ENCODE measurements around the gene CSMD2. TPM values are rescaled to one million over a fixed set of nuclear protein-coding genes. Genes with fewer than 3 reads are reported as not detected.

The CSMD2 gene
- total and polyA plus RNA-seq, 2 experiments from 2014 or later = 5.3 to 16.6 TPM

DNA sequence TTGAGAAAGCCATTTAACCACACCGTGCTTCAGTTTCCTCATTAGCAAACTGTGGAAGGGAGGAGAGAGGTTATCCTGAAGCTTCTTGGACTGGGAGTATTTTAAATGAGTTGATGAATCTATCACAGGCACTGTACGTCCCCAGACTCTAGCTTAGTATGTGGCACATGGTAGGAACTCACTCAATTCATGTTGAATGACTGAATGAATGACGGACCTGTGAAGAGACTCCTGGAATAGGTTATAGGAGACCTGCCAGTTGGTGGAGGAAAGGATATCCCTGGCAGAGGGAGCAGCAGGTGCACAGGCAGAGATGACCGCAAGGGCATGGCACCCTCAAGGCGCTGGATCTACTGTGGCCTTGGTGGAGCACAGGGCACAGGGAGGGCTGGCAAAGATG, 182.6 kb downstream of the CSMD2 start:
- ATAC-seq (no peak), DNase-seq (ENCODE audit: low spot score) (no peak)
- no peak overlapping the region for H3K4me2 ChIP-seq
- H3K79me2 ChIP-seq (replicated peaks; ENCODE audit: insufficient read depth) = 0 out of 2 replicates have a peak, but pooled peaks cover 2% of the 10 kb centered on the region
- no peak overlapping the region for H3K4me3 ChIP-seq
- peaks cover 10% of the 10 kb centered on the region for H3K27me3 Mint-ChIP-seq (ENCODE audit: insufficient read depth, low read depth, poor library complexity)
- no peaks in the 10 kb centered on the region for H3K9me3 Mint-ChIP-seq
- no peaks in the 10 kb centered on the region for H3K27me3 ChIP-seq (ENCODE audit: insufficient read depth)
- no peak overlapping the region for H3K4me3 Mint-ChIP-seq
- TF ChIP-seq, protein P1, sequence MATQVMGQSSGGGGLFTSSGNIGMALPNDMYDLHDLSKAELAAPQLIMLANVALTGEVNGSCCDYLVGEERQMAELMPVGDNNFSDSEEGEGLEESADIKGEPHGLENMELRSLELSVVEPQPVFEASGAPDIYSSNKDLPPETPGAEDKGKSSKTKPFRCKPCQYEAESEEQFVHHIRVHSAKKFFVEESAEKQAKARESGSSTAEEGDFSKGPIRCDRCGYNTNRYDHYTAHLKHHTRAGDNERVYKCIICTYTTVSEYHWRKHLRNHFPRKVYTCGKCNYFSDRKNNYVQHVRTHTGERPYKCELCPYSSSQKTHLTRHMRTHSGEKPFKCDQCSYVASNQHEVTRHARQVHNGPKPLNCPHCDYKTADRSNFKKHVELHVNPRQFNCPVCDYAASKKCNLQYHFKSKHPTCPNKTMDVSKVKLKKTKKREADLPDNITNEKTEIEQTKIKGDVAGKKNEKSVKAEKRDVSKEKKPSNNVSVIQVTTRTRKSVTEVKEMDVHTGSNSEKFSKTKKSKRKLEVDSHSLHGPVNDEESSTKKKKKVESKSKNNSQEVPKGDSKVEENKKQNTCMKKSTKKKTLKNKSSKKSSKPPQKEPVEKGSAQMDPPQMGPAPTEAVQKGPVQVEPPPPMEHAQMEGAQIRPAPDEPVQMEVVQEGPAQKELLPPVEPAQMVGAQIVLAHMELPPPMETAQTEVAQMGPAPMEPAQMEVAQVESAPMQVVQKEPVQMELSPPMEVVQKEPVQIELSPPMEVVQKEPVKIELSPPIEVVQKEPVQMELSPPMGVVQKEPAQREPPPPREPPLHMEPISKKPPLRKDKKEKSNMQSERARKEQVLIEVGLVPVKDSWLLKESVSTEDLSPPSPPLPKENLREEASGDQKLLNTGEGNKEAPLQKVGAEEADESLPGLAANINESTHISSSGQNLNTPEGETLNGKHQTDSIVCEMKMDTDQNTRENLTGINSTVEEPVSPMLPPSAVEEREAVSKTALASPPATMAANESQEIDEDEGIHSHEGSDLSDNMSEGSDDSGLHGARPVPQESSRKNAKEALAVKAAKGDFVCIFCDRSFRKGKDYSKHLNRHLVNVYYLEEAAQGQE (IDR thresholded peaks at IDR 0.05; ENCODE audit: unreplicated experiment) = no peak
- TF ChIP-seq EZH2phosphoT487 (IDR thresholded peaks at IDR 0.05; ENCODE audit: unreplicated experiment) (no peak), ZNF331 (CRISPR knock-in tag; IDR thresholded peaks at IDR 0.05; ENCODE audit: low read depth) (no peak), ZNF114 (CRISPR knock-in tag; IDR thresholded peaks at IDR 0.05) (no peak), JUNB (IDR thresholded peaks at IDR 0.05; ENCODE audit: unreplicated experiment) (no peak), POLR2AphosphoS5 (IDR thresholded peaks at IDR 0.05; ENCODE audit: low read depth) (no peak), EZH2 (IDR thresholded peaks at IDR 0.05; ENCODE audit: low read depth, unreplicated experiment) (no peak), NANOG (IDR thresholded peaks at IDR 0.05; ENCODE audit: borderline replicate concordance) (no peak), CREB1 (CRISPR knock-in tag; IDR thresholded peaks at IDR 0.05; ENCODE audit: low read depth) (no peak), STAT1 (IDR thresholded peaks at IDR 0.05; ENCODE audit: unreplicated experiment) (no peak)
- TF ChIP-seq, protein P2, sequence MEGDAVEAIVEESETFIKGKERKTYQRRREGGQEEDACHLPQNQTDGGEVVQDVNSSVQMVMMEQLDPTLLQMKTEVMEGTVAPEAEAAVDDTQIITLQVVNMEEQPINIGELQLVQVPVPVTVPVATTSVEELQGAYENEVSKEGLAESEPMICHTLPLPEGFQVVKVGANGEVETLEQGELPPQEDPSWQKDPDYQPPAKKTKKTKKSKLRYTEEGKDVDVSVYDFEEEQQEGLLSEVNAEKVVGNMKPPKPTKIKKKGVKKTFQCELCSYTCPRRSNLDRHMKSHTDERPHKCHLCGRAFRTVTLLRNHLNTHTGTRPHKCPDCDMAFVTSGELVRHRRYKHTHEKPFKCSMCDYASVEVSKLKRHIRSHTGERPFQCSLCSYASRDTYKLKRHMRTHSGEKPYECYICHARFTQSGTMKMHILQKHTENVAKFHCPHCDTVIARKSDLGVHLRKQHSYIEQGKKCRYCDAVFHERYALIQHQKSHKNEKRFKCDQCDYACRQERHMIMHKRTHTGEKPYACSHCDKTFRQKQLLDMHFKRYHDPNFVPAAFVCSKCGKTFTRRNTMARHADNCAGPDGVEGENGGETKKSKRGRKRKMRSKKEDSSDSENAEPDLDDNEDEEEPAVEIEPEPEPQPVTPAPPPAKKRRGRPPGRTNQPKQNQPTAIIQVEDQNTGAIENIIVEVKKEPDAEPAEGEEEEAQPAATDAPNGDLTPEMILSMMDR (conservative IDR thresholded peaks at IDR 0.05; ENCODE audit: low read depth in 2 of 2) = no peak
- TF ChIP-seq, protein P3, sequence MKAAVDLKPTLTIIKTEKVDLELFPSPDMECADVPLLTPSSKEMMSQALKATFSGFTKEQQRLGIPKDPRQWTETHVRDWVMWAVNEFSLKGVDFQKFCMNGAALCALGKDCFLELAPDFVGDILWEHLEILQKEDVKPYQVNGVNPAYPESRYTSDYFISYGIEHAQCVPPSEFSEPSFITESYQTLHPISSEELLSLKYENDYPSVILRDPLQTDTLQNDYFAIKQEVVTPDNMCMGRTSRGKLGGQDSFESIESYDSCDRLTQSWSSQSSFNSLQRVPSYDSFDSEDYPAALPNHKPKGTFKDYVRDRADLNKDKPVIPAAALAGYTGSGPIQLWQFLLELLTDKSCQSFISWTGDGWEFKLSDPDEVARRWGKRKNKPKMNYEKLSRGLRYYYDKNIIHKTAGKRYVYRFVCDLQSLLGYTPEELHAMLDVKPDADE (IDR thresholded peaks at IDR 0.05) = no peak
- TF ChIP-seq, protein P4, sequence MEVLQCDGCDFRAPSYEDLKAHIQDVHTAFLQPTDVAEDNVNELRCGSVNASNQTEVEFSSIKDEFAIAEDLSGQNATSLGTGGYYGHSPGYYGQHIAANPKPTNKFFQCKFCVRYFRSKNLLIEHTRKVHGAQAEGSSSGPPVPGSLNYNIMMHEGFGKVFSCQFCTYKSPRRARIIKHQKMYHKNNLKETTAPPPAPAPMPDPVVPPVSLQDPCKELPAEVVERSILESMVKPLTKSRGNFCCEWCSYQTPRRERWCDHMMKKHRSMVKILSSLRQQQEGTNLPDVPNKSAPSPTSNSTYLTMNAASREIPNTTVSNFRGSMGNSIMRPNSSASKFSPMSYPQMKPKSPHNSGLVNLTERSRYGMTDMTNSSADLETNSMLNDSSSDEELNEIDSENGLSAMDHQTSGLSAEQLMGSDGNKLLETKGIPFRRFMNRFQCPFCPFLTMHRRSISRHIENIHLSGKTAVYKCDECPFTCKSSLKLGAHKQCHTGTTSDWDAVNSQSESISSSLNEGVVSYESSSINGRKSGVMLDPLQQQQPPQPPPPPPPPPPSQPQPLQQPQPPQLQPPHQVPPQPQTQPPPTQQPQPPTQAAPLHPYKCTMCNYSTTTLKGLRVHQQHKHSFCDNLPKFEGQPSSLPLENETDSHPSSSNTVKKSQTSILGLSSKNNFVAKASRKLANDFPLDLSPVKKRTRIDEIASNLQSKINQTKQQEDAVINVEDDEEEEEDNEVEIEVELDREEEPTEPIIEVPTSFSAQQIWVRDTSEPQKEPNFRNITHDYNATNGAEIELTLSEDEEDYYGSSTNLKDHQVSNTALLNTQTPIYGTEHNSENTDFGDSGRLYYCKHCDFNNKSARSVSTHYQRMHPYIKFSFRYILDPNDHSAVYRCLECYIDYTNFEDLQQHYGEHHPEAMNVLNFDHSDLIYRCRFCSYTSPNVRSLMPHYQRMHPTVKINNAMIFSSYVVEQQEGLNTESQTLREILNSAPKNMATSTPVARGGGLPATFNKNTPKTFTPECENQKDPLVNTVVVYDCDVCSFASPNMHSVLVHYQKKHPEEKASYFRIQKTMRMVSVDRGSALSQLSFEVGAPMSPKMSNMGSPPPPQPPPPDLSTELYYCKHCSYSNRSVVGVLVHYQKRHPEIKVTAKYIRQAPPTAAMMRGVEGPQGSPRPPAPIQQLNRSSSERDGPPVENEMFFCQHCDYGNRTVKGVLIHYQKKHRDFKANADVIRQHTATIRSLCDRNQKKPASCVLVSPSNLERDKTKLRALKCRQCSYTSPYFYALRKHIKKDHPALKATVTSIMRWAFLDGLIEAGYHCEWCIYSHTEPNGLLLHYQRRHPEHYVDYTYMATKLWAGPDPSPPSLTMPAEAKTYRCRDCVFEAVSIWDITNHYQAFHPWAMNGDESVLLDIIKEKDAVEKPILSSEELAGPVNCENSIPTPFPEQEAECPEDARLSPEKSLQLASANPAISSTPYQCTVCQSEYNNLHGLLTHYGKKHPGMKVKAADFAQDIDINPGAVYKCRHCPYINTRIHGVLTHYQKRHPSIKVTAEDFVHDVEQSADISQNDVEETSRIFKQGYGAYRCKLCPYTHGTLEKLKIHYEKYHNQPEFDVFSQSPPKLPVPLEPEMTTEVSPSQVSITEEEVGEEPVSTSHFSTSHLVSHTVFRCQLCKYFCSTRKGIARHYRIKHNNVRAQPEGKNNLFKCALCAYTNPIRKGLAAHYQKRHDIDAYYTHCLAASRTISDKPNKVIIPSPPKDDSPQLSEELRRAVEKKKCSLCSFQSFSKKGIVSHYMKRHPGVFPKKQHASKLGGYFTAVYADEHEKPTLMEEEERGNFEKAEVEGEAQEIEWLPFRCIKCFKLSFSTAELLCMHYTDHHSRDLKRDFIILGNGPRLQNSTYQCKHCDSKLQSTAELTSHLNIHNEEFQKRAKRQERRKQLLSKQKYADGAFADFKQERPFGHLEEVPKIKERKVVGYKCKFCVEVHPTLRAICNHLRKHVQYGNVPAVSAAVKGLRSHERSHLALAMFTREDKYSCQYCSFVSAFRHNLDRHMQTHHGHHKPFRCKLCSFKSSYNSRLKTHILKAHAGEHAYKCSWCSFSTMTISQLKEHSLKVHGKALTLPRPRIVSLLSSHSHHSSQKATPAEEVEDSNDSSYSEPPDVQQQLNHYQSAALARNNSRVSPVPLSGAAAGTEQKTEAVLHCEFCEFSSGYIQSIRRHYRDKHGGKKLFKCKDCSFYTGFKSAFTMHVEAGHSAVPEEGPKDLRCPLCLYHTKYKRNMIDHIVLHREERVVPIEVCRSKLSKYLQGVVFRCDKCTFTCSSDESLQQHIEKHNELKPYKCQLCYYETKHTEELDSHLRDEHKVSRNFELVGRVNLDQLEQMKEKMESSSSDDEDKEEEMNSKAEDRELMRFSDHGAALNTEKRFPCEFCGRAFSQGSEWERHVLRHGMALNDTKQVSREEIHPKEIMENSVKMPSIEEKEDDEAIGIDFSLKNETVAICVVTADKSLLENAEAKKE (CRISPR knock-in tag; IDR thresholded peaks at IDR 0.05) = no peak
- no peak overlapping the region for H3K27ac Mint-ChIP-seq
- H3K27ac ChIP-seq (ENCODE audit: low read depth) = no peak overlapping the region
- H2AFZ ChIP-seq = no peak overlapping the region
- H3K36me3 ChIP-seq (ENCODE audit: insufficient read depth) = no peaks in the 10 kb centered on the region
- peaks cover 7% of the 10 kb centered on the region; the same call in 1 of the 2 replicates for H4K20me1 ChIP-seq (replicated peaks; ENCODE audit: insufficient read depth)
- peaks cover 2% of the 10 kb centered on the region; the same call in 1 of the 3 replicates for H3K4me1 Mint-ChIP-seq
- H3K9me2 ChIP-seq (ENCODE audit: insufficient read depth) = no peaks in the 10 kb centered on the region
- no peaks in the 10 kb centered on the region for H3K4me1 ChIP-seq (ENCODE audit: insufficient read depth)
- H3K36me3 Mint-ChIP-seq (ENCODE audit: low read depth) = no peaks in the 10 kb centered on the region
- no peaks in the 10 kb centered on the region for H3F3A ChIP-seq (replicated peaks; ENCODE audit: low read depth)
